Calu3 (cell line): ENCODE results near the gene TBXAS1. TPM values are rescaled to one million over a fixed set of nuclear protein-coding genes. Genes with fewer than 3 reads are reported as not detected.

Experiments used
- BruUV-seq: library from RNA; stranded (reverse); fragments of 400-500 nt; replicated peaks from 2 replicates; lab custom pipeline; 2021; lab: Mats Ljungman, UMichigan
- CTCF ChIA-PET: fragments of 300-600 bp; sonication (Branson Sonifier 250); formaldehyde crosslinking; loops from one replicate; lab custom pipeline; 2022; ENCODE audit warnings: antibody characterized with exemption; lab: Charles Lee
- DNase-seq: peaks from one replicate; pipeline ENCODE4 v3.0.0; 2022
- H3K27ac Mint-ChIP-seq: one replicate; pipeline ENCODE4 v1.8.0; 2022; ENCODE audit warnings: mixed read lengths; ENCODE audit not compliant: unreplicated experiment
- H3K27me3 Mint-ChIP-seq: one replicate; pipeline ENCODE4 v1.8.0; 2022; ENCODE audit warnings: mixed read lengths; ENCODE audit not compliant: unreplicated experiment
- H3K36me3 Mint-ChIP-seq: one replicate; pipeline ENCODE4 v1.8.0; 2022; ENCODE audit warnings: mild to moderate bottlenecking, moderate library complexity, mixed read lengths; ENCODE audit not compliant: insufficient read depth, unreplicated experiment
- H3K4me1 Mint-ChIP-seq: one replicate; pipeline ENCODE4 v1.8.0; 2022; ENCODE audit warnings: mild to moderate bottlenecking, low read depth, mixed read lengths; ENCODE audit not compliant: unreplicated experiment
- H3K4me3 Mint-ChIP-seq: one replicate; pipeline ENCODE4 v1.8.0; 2022; ENCODE audit warnings: mild to moderate bottlenecking, low read depth, moderate library complexity, mixed read lengths; ENCODE audit not compliant: unreplicated experiment
- H3K9me3 Mint-ChIP-seq: one replicate; pipeline ENCODE4 v1.8.0; 2022; ENCODE audit warnings: low read depth, mixed read lengths; ENCODE audit not compliant: unreplicated experiment
- CTCF ChIP-seq: fragments of 200-600 bp; IDR thresholded peaks from one replicate; pipeline ENCODE4 v1.8.0; 2022; ENCODE audit warnings: antibody characterized with exemption; ENCODE audit not compliant: unreplicated experiment
- intact Hi-C: fragments of 100-400 bp; cut with micrococcal nuclease; formaldehyde crosslinking; loops from one replicate; pipeline ENCODE4 v1.10.0; 2022; ENCODE audit not compliant: unreplicated experiment
- total RNA-seq: library from RNA; stranded (reverse); gene quantifications from 2 replicates; pipeline ENCODE4 v1.2.3, GENCODE V29; 2022

Gene TBXAS1
- total RNA-seq, 1 experiment from 2014 or later: 33.0 TPM

DNA sequence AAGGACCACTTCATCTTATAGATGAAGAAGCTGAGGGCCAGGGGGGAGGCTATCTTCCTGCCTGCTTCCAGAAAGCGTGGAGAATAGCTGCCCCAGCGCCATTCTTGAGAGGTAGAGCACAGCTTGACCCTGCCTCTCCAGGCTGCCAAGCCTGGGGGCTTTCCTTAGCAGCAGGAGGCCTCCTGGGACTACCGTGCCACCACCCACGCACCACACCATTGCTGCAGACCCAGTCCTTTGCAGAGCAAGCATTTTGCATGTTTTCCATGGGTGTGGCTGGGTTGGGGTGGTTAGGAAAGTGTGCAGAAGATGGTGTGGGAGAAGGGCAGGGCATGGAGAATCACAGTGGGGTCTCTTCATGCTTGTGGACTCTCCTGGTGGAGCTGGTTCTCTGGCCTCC is 64.9 kb downstream of the TBXAS1 start:
- Mint-ChIP-seq H3K36me3 (no peaks in the 10 kb centered on the region), H3K27me3 (no peaks in the 10 kb centered on the region), H3K4me1 (peaks cover 9% of the 10 kb centered on the region), H3K27ac (no peak overlapping the region), H3K9me3 (peaks cover 5% of the 10 kb centered on the region), H3K4me3 (no peak overlapping the region)
- no TSS peak for BruUV-seq
- intact Hi-C loops: no loop called here
- TF ChIP-seq CTCF: no peak
- CTCF ChIA-PET: interaction anchor here (0.5 kb wide), 1 partner anchor 116 kb away, joined by 5 read pairs; no protein-coding TSS in a partner anchor
- DNase-seq: no peak

GRCh38 chr7:139895141-139895829 is 66.2 kb downstream of the TBXAS1 start:
- no peaks in the 10 kb centered on the region for H3K27me3 Mint-ChIP-seq
- CTCF ChIA-PET: no interaction called here
- no peak overlapping the region for H3K4me3 Mint-ChIP-seq
- no peaks in the 10 kb centered on the region for H3K36me3 Mint-ChIP-seq
- no peak overlapping the region for H3K27ac Mint-ChIP-seq
- no TSS peak for BruUV-seq
- peaks cover 9% of the 10 kb centered on the region for H3K4me1 Mint-ChIP-seq
- intact Hi-C loops: no loop called here
- no peak for TF ChIP-seq CTCF
- no peak for DNase-seq
- H3K9me3 Mint-ChIP-seq: peaks cover 5% of the 10 kb centered on the region

- DNase-seq: no peak
- CTCF ChIA-PET: no interaction called here
- H3K27ac Mint-ChIP-seq: no peak overlapping the region
- no peak overlapping the region for H3K4me3 Mint-ChIP-seq
- peaks cover 5% of the 10 kb centered on the region for H3K9me3 Mint-ChIP-seq
- intact Hi-C loops: no loop called here
- H3K4me1 Mint-ChIP-seq: peaks cover 9% of the 10 kb centered on the region
- no TSS peak for BruUV-seq
- no peak for TF ChIP-seq CTCF
- H3K36me3 Mint-ChIP-seq: no peaks in the 10 kb centered on the region
- H3K27me3 Mint-ChIP-seq: no peaks in the 10 kb centered on the region
Measured at GRCh38 chr7:139896288-139896687, 67.2 kb downstream of the TBXAS1 start.

DNA sequence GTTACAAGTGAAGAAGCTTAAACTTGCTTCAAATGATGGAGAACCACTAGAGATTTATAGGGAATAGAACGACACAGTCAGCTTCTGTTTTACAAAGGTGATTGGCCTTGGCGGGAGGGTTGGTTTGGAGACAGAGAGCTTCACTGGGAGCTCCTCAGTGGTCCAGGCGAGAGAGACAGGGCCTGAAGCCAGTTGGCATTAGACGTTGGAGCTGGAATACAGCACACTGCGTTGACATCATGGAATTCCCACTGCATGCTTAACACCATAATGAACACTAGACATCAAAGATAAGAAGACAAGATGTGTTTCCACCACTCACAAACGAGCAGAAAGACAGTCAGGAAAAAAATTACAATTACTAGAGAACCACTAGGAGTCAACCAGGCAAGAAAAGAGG is 67.8 kb downstream of the TBXAS1 start:
- TF ChIP-seq CTCF: no peak
- H3K4me1 Mint-ChIP-seq: peaks cover 9% of the 10 kb centered on the region
- H3K27ac Mint-ChIP-seq: no peak overlapping the region
- no TSS peak for BruUV-seq
- H3K9me3 Mint-ChIP-seq: peaks cover 5% of the 10 kb centered on the region
- H3K36me3 Mint-ChIP-seq: no peaks in the 10 kb centered on the region
- CTCF ChIA-PET: no interaction called here
- no peak for DNase-seq
- intact Hi-C loops: no loop called here
- no peaks in the 10 kb centered on the region for H3K27me3 Mint-ChIP-seq
- H3K4me3 Mint-ChIP-seq: no peak overlapping the region
